ENCODE results near the gene TRIP10.
"Not testable (repeated sequence)": the region's sequence is repeated elsewhere in the genome, so short reads cannot be mapped to it uniquely, and the experiment has no call there.

TRIP10 gene

DNA sequence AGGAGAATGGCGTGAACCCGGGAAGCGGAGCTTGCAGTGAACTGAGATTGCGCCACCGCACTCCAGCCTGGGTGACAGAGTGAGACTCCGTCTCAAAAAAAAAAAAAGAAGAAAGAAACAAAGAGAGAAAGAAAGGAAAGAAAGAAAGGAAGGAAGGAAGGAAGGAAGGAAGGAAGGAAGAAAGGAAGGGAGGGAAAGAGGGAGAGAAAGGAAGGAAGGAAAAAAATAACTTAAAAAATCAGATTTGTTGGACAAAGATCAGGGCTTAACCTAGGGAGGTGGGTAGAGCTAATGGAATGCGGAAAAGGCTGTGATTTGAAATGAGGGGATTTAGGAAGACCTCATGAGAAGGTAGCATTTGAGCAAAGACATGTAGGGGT lies 32.2 kb downstream of the TRIP10 start:
- DNase-seq = not testable (repeated sequence)

DNA sequence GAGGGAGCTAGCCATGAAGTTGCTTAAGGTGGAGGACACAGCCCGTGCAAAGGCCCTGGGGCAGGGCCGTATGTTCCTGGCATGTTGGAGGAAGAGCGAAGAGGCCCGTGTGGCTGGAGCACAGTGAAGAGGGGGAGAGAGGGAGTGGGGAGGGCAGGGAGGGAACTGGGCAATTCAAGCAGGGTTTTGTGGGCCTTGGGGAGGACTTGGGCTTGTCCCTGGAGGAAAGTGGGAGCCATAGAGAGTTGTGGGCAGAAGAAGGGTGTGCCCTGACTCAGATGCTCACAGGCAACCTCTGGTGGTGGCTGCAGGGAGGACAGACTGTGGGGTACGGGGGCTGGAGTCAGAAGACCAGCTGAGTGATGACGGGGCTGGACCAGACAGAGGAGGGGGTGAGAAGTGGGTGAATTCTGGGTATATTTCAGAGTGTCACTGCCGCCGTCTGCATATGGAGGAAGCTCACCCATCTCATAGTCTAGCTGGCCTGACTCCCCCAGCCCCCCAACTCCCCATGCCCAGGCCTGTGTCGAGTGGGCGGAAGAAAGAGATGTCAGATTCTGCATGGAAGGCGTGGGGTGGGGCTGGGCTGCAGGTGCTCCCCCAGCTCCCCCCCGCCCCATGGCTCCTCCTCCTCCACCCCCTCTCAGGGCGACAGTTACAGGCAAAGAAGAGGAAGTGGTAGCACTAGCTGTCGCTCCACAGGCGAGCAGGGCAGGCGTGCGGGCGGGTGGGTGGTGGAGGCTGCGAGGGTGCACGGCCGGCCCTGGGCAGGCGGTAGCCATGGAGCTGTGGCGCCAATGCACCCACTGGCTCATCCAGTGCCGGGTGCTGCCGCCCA lies 32.8 kb downstream of the TRIP10 start, which contains the start of gene VAV1:
Gene VAV1, plus strand, starts transcription at position 681 of the 838 bp plus-strand sequence. Its CDS starts 100 bp downstream, at position 781.
- peak; percentile 73 for DNase-seq

DNA sequence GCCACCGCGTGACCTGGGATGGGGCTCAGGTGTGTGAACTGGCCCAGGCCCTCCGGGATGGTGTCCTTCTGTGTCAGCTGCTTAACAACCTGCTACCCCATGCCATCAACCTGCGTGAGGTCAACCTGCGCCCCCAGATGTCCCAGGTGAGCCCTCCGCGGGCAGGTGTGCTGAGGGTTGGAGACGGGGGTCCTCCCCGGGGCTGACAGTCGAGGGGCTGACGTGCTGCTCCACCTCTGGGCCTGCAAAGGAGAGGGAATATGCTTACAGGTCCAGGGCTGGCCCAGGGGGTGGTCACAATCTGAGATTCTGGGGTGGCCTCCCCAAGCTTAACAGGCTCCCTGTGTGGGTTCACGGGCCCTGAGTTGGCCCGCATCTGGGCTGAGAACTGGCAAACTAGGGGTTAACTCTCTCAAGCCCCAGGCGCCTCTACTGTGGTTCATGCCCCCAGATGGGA lies 33.4 kb downstream of the TRIP10 start:
- DNase-seq = no peak

GRCh38 chr19:6773323-6773931 lies 33.9 kb downstream of the TRIP10 start:
- no peak for DNase-seq

DNA sequence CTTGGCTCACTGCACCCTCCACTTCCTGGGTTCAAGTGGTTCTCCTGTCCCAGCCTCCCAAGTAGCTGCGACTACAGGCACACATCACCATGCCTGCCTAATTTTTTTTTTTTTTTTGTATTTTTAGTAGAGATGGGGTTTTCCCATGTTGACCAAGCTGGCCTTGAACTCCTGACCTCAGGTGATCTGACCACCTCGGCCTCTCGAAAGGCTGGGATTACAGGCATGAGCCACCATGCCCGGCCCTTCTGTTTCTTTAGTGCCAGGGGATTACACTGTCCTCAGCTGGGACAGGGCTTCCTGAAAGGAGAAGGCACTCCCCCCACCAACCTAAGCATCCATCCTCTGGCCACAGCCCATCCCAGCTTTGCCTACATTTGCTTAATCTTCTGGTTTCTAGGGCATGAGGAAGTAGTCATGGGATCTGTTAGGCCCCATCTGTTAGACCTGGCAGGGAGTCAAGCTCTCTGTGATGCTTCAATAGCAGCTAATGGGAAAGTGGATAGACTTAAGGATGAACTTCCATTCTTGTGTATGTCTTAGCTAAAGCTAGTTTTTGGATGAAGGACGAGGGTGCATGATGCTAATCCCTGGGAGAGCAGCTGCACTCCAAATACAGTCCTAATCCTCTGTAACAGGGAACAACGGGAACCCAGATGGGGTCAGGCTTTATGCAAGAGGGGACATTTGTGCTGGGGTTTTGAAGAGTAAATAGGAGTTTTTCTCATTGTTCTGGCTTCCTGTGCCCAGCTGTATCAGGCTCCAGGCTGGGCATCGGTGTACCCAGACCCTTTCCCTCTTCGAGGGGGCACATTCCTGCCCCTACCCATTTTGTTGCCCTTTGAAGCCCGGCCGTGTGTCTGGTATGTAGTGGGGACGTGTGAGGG lies 35.6 kb downstream of the TRIP10 start:
- no peak for DNase-seq

- DNase-seq = not testable (repeated sequence)
Observed at GRCh38 chr19:6776045-6776444, 36.6 kb downstream of the TRIP10 start.

- no peak for DNase-seq
Observed at GRCh38 chr19:6776999-6777398, 37.5 kb downstream of the TRIP10 start.

DNA sequence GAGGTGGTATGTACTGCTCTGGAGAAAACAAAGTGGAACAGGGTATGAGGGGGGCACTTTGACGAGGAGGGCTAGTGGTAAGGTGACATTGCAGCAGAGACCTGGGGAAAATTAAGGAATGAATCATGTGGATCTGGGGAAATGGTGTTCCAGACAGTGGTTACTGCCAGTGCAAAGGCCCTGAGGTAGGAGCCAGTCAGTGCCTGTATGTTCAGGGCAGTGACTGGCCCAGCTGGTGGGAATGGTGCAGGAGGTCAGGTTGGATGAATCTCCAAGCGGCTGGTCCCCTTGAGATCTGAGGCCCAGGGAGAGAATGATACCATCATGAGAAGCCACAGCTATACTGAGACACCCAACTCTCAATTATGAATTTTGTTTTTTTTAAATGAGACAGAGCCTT lies 38.0 kb downstream of the TRIP10 start:
- no peak for DNase-seq

DNA sequence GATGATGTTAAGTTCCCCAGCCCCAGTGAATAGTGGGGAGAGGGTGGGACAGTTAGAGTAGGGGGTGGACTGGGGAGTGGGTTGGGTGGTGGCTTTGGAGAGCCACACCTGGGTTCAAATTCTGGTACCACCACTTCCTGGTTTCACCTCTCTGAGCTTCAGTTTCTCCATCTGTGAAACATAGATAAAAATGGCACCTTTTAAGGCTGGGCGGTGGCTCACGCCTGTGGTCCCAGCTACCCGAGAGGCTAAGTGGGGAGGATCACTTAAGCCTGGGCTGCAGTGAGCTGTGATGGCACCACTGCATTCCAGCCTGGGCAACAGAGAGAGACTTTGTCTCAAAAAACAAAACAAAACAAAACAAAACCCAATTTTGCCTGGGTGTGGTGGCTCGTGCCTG lies 38.9 kb downstream of the TRIP10 start:
- no peak for DNase-seq

DNA sequence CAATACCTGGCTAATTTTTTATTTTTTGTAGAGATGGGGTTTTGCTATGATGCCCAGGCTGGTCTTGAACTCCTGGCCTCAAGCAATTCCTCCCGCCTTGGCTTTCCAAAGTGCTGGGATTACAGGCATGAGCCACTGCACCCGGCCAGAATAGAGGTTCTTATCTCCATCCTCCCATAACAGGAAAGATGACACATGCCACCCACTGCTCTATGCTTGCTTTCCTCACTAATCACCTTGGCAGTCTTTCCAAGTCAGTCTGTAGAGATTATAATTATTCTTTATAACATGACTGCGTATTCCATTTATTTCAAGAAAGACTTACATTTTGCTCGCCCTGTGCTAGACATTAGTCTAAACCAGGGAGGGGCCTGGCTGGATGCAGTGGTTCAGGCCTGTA lies 39.7 kb downstream of the TRIP10 start:
- DNase-seq = no peak

GRCh38 chr19:6787393-6787792 lies 47.9 kb downstream of the TRIP10 start:
- no peak for DNase-seq

DNA sequence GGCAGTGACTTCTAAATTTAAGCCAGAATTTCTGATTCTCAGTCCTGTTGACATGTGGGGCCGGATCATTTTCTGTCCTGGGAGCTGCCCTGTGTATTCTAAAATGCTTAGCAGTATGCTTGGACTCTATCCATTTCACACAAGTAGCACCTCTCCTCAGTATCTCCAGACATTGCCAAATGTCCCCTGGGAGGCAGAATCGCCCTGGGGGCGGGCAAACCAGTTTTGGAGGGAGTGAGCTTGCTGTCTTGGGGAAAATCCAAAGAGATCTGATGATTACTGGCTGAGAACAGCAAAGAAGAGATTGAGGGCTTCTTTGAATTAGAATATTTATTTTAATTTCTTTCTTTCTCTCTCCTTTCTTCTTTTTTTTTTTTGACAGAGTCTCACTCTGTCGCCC lies 49.4 kb downstream of the TRIP10 start:
- no peak for DNase-seq

GRCh38 chr19:6790194-6791128 lies 51.0 kb downstream of the TRIP10 start:
- no peak for DNase-seq

DNA sequence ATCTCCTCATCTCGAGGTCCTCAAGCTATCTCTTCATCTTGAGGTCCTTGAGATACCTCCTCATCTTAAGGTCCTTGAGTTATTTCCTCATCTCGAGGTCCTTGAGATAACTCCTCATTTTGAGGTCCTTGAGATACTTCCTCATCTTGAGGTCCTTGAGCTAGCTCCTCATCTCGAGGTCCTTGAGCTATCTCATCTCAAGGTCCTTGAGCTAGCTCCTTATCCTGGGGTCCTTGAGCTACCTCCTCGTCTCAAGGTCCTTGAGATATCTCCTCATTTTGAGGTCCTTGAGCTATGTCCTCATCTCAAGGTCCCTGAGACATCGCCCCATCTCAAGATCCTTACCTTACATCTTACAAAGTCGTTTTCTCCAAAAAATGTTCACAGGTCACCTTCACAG lies 51.8 kb downstream of the TRIP10 start:
- no peak for DNase-seq

DNA sequence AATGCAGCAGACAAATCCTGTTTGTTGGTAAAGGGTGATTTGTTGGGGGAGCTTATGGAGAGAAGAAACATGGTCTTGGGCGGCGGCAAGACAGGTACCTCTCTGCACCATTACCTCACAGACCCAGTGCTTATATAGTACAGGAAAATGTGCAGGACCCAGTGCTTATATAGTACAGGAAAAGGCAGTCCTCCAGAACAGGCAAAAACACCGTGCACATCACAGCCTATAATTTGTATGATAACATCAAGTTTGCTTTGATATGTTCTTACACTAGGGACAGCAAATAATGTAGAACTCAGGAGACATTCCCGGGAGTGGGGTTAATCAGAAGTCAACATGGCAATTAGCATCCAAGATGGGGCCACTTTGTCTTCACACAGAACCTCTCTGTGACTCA lies 53.9 kb downstream of the TRIP10 start:
- DNase-seq = no peak

- no peak for DNase-seq
Observed at GRCh38 chr19:6793973-6794372, 54.5 kb downstream of the TRIP10 start.

DNA sequence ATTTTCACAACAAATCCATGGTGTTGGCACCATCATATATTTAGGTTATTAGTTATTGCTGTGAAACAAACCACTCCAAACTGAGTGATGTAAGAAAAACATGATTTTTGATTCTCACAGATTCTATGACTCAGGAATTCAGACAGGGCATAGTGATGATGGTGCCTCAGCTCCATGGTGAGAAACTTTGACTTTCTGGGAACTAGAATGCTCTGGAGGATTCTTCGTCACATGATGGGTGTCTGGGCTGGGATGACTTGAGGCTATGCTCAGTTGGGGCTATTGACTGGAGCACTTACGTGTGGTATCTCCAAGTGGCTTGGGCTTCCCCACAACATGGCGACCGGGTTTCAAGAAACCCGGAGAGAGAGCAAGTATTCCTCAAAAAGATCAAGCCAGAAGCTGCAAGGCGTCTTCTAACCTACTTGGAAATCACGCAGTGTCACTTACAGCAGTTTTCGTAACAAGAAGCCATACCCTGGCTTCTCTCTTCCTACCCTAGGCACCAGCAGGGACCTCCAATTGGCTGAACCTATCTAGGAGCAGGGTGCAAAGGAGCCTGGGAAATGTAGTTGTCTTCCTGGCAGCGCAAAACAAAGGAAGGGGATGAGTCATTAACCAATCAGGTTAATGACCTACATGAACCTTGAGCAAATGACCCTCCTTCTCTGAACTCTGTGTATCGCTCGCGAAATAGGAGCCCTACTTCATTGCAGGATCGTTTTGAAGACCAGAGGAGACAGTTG lies 55.4 kb downstream of the TRIP10 start:
- DNase-seq = no peak

- DNase-seq = no peak
Observed at GRCh38 chr19:6796278-6796677, 56.8 kb downstream of the TRIP10 start.

- DNase-seq = no peak
Observed at GRCh38 chr19:6797646-6798045, 58.2 kb downstream of the TRIP10 start.

GRCh38 chr19:6800160-6800790 lies 60.8 kb downstream of the TRIP10 start:
- DNase-seq = not testable (repeated sequence)

DNA sequence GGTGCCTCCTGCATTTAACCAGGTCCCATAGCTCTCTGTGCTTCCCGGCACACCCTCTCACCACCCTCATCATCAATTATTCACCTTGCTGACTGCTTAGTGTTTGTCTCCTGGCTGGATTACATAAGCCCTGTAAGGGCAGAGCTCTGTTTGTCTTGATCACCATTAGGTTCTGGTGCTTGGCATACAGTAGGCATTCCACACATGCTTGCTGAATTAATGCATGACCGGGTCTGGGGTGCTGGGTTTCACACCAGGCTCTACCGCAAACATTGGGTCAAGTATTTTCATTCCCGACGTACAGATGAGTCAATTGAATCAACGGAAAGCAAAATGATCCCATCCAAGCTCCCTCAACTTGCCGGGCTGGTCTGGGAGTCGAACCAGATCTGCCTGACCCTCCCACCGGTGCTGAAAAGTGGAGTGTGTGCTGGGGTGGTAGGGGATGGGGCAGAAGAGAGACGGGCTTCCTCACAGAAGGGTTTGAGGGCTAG lies 61.6 kb downstream of the TRIP10 start:
- peak; percentile 55 for DNase-seq
